WTC11 (cell line): ENCODE results near the gene SST. TPM values are rescaled to one million over a fixed set of nuclear protein-coding genes. Genes with fewer than 3 reads are reported as not detected.

Experiments used
- ATAC-seq: fragments of 200-7000 bp; cut with Tn5 transposase; 2 replicates; pipeline ENCODE4 v1.10.0; 2021; ENCODE audit warnings: mild to moderate bottlenecking, moderate library complexity
- CTCF ChIA-PET: fragments of 300-600 bp; sonication (Branson Sonifier 250); formaldehyde crosslinking; loops from one replicate; lab custom pipeline; 2021; ENCODE audit warnings: antibody characterized with exemption; lab: Charles Lee
- POLR2A ChIA-PET: fragments of 350-600 bp; sonication (Branson Sonifier 250); formaldehyde crosslinking; loops from one replicate; lab custom pipeline; 2021; ENCODE audit warnings: antibody characterized with exemption; lab: Charles Lee
- DNase-seq: peaks from one replicate; pipeline ENCODE4 v3.0.0; 2021; ENCODE audit warnings: low spot score
- H3K27ac Mint-ChIP-seq: 2 replicates; pipeline ENCODE4 v1.8.0; 2021; ENCODE audit warnings: mixed read lengths
- H3K27me3 Mint-ChIP-seq: 2 replicates; pipeline ENCODE4 v1.8.0; 2021; ENCODE audit warnings: low read depth, mild to moderate bottlenecking, moderate library complexity, mixed read lengths
- H3K36me3 Mint-ChIP-seq: 2 replicates; pipeline ENCODE4 v1.8.0; 2021; ENCODE audit warnings: mixed read lengths
- H3K4me1 Mint-ChIP-seq: 2 replicates; pipeline ENCODE4 v1.8.0; 2022; ENCODE audit warnings: mixed read lengths
- H3K4me3 Mint-ChIP-seq: 2 replicates; pipeline ENCODE4 v1.8.0; 2021; ENCODE audit warnings: mild to moderate bottlenecking, moderate library complexity, mixed read lengths
- H3K9me3 Mint-ChIP-seq: 2 replicates; pipeline ENCODE4 v1.8.0; 2021; ENCODE audit warnings: mixed read lengths
- CREM ChIP-seq: sonication (generic); formaldehyde crosslinking; IDR thresholded peaks from 2 replicates; pipeline ENCODE4 v1.8.1; 2022; ENCODE audit warnings: mild to moderate bottlenecking, missing genetic modification reagents, moderate library complexity
- E2F1 ChIP-seq: sonication (generic); formaldehyde crosslinking; IDR thresholded peaks from 2 replicates; pipeline ENCODE4 v1.8.0; 2022; ENCODE audit warnings: mild to moderate bottlenecking, missing genetic modification reagents
- FOXJ3 ChIP-seq: sonication (generic); formaldehyde crosslinking; IDR thresholded peaks from 2 replicates; pipeline ENCODE4 v1.9.0; 2021; ENCODE audit warnings: missing genetic modification reagents, mild to moderate bottlenecking, borderline replicate concordance
- GRHL2 ChIP-seq: fragments of 250-450 bp; sonication (Bioruptor Pico); IDR thresholded peaks from 2 replicates; pipeline ENCODE4 v1.8.0; 2022; ENCODE audit warnings: mild to moderate bottlenecking, moderate library complexity; ENCODE audit not compliant: insufficient replicate concordance, severe bottlenecking
- IRF2 ChIP-seq: sonication (generic); formaldehyde crosslinking; IDR thresholded peaks from 2 replicates; pipeline ENCODE4 v1.8.0; 2022; ENCODE audit warnings: low read depth, missing genetic modification reagents, borderline replicate concordance
- JUN ChIP-seq: sonication (generic); formaldehyde crosslinking; IDR thresholded peaks from 2 replicates; pipeline ENCODE4 v1.8.0; 2023; ENCODE audit warnings: mild to moderate bottlenecking, missing genetic modification reagents
- OVOL2 ChIP-seq: fragments of 250-450 bp; sonication (Bioruptor Pico); IDR thresholded peaks from 2 replicates; pipeline ENCODE4 v1.9.0; 2021; ENCODE audit warnings: mild to moderate bottlenecking, borderline replicate concordance
- STAT6 ChIP-seq: sonication (generic); formaldehyde crosslinking; conservative IDR thresholded peaks from 2 replicates; pipeline ENCODE4 v1.8.1; 2023; ENCODE audit warnings: mild to moderate bottlenecking, low read depth, missing genetic modification reagents, moderate library complexity
- ZNF138 ChIP-seq: sonication (generic); formaldehyde crosslinking; conservative IDR thresholded peaks from 2 replicates; pipeline ENCODE4 v1.8.1; 2022; ENCODE audit warnings: mild to moderate bottlenecking, moderate library complexity, missing genetic modification reagents
- ZNF396 ChIP-seq: fragments of 250-450 bp; sonication (Bioruptor Pico); IDR thresholded peaks from 2 replicates; pipeline ENCODE4 v1.8.0; 2021; ENCODE audit warnings: mild to moderate bottlenecking, moderate library complexity, borderline replicate concordance
- ZSCAN18 ChIP-seq: fragments of 250-450 bp; sonication (Bioruptor Pico); IDR thresholded peaks from 2 replicates; pipeline ENCODE4 v2.1.2; 2022; ENCODE audit warnings: mild to moderate bottlenecking, moderate library complexity
- total RNA-seq: library from RNA; stranded (reverse); gene quantifications from 3 replicates; pipeline ENCODE4 v1.2.3, GENCODE V29; 2021
- TF ChIP-seq, protein P1 (sequence below): fragments of 250-450 bp; sonication (Bioruptor Pico); IDR thresholded peaks from 2 replicates; pipeline ENCODE4 v1.9.0; 2021; ENCODE audit warnings: mild to moderate bottlenecking
- TF ChIP-seq, protein P2 (sequence below): sonication (generic); formaldehyde crosslinking; IDR thresholded peaks from 2 replicates; pipeline ENCODE4 v1.8.1; 2022; ENCODE audit warnings: mild to moderate bottlenecking, missing genetic modification reagents, moderate library complexity, borderline replicate concordance
- TF ChIP-seq, protein P3 (sequence below): fragments of 250-450 bp; sonication (Bioruptor Pico); IDR thresholded peaks from 2 replicates; pipeline ENCODE4 v1.9.0; 2021; ENCODE audit warnings: mild to moderate bottlenecking, borderline replicate concordance
- TF ChIP-seq, protein P4 (sequence below): sonication (generic); formaldehyde crosslinking; IDR thresholded peaks from 2 replicates; pipeline ENCODE4 v1.8.1; 2022; ENCODE audit warnings: low read depth, mild to moderate bottlenecking, moderate library complexity, missing genetic modification reagents, borderline replicate concordance
- TF ChIP-seq, protein P5 (sequence below): fragments of 250-450 bp; sonication (Bioruptor Pico); IDR thresholded peaks from 2 replicates; pipeline ENCODE4 v1.9.0; 2021; ENCODE audit warnings: moderate library complexity, mild to moderate bottlenecking, inconsistent platforms, borderline replicate concordance

SST gene
- total RNA-seq, 1 experiment from 2014 or later = 0.70 TPM

DNA sequence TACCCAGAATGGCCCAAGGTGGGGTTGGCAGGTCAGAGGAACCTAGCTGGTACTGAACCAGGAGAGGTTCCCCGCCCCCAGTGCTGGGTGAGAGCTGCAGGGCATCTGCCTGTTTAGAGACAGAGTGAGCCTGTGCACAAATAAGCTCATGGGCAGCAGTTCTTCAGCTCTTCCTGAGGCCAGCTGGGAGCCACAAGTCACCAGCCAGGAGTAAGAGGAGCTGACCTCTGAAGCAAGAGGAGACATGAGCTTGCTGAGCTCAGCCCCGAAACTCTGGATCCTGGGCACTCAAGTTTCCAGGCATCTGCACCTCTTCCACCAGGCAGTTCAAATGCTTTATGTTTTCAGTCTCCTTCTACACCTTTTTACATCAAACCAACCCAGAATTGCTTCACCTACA lies 30.1 kb upstream of the SST start:
- H3K36me3 Mint-ChIP-seq = no peaks in the 10 kb centered on the region
- no peak for TF ChIP-seq OVOL2 (CRISPR knock-in tag)
- TF ChIP-seq GRHL2 (CRISPR knock-in tag) = no peak
- TF ChIP-seq STAT6 = no peak
- no peak for TF ChIP-seq ZNF138 (CRISPR knock-in tag)
- TF ChIP-seq, protein P1, sequence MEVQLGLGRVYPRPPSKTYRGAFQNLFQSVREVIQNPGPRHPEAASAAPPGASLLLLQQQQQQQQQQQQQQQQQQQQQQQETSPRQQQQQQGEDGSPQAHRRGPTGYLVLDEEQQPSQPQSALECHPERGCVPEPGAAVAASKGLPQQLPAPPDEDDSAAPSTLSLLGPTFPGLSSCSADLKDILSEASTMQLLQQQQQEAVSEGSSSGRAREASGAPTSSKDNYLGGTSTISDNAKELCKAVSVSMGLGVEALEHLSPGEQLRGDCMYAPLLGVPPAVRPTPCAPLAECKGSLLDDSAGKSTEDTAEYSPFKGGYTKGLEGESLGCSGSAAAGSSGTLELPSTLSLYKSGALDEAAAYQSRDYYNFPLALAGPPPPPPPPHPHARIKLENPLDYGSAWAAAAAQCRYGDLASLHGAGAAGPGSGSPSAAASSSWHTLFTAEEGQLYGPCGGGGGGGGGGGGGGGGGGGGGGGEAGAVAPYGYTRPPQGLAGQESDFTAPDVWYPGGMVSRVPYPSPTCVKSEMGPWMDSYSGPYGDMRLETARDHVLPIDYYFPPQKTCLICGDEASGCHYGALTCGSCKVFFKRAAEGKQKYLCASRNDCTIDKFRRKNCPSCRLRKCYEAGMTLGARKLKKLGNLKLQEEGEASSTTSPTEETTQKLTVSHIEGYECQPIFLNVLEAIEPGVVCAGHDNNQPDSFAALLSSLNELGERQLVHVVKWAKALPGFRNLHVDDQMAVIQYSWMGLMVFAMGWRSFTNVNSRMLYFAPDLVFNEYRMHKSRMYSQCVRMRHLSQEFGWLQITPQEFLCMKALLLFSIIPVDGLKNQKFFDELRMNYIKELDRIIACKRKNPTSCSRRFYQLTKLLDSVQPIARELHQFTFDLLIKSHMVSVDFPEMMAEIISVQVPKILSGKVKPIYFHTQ (CRISPR knock-in tag) = no peak
- TF ChIP-seq CREM (CRISPR knock-in tag) = no peak
- TF ChIP-seq FOXJ3 (CRISPR knock-in tag) = no peak
- no peak for TF ChIP-seq ZNF396 (CRISPR knock-in tag)
- no peak for TF ChIP-seq JUN
- TF ChIP-seq, protein P2, sequence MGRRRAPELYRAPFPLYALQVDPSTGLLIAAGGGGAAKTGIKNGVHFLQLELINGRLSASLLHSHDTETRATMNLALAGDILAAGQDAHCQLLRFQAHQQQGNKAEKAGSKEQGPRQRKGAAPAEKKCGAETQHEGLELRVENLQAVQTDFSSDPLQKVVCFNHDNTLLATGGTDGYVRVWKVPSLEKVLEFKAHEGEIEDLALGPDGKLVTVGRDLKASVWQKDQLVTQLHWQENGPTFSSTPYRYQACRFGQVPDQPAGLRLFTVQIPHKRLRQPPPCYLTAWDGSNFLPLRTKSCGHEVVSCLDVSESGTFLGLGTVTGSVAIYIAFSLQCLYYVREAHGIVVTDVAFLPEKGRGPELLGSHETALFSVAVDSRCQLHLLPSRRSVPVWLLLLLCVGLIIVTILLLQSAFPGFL (CRISPR knock-in tag) = no peak
- TF ChIP-seq, all 79 proteins: peak for 0
- Mint-ChIP-seq H3K27ac (no peak overlapping the region), H3K4me1 (no peaks in the 10 kb centered on the region), H3K9me3 (no peaks in the 10 kb centered on the region), H3K4me3 (no peak overlapping the region), H3K27me3 (peaks cover 3% of the 10 kb centered on the region; the same call in 1 of the 2 replicates)
- no peak for DNase-seq
- ATAC-seq = no peak
- POLR2A ChIA-PET = no interaction called here
- CTCF ChIA-PET = interaction anchor here (1.2 to 1.4 kb wide), 2 partner anchors 9 to 21 kb away, joined by 6 to 7 read pairs; no protein-coding TSS in a partner anchor

GRCh38 chr3:187698499-187699399 lies 28.6 kb upstream of the SST start:
- ChIA-PET CTCF (no interaction called here), POLR2A (interaction anchor here (0.6 kb wide), 1 partner anchor 857 kb away, joined by 3 read pairs; no protein-coding TSS in a partner anchor)
- Mint-ChIP-seq H3K27me3 (peaks cover 8% of the 10 kb centered on the region; the same call in 1 of the 2 replicates), H3K4me1 (no peaks in the 10 kb centered on the region), H3K27ac (no peak overlapping the region), H3K9me3 (peaks cover 4% of the 10 kb centered on the region; the same call in 1 of the 2 replicates), H3K4me3 (no peak overlapping the region), H3K36me3 (no peaks in the 10 kb centered on the region)
- DNase-seq = no peak
- no peak for ATAC-seq
- TF ChIP-seq, protein P3, sequence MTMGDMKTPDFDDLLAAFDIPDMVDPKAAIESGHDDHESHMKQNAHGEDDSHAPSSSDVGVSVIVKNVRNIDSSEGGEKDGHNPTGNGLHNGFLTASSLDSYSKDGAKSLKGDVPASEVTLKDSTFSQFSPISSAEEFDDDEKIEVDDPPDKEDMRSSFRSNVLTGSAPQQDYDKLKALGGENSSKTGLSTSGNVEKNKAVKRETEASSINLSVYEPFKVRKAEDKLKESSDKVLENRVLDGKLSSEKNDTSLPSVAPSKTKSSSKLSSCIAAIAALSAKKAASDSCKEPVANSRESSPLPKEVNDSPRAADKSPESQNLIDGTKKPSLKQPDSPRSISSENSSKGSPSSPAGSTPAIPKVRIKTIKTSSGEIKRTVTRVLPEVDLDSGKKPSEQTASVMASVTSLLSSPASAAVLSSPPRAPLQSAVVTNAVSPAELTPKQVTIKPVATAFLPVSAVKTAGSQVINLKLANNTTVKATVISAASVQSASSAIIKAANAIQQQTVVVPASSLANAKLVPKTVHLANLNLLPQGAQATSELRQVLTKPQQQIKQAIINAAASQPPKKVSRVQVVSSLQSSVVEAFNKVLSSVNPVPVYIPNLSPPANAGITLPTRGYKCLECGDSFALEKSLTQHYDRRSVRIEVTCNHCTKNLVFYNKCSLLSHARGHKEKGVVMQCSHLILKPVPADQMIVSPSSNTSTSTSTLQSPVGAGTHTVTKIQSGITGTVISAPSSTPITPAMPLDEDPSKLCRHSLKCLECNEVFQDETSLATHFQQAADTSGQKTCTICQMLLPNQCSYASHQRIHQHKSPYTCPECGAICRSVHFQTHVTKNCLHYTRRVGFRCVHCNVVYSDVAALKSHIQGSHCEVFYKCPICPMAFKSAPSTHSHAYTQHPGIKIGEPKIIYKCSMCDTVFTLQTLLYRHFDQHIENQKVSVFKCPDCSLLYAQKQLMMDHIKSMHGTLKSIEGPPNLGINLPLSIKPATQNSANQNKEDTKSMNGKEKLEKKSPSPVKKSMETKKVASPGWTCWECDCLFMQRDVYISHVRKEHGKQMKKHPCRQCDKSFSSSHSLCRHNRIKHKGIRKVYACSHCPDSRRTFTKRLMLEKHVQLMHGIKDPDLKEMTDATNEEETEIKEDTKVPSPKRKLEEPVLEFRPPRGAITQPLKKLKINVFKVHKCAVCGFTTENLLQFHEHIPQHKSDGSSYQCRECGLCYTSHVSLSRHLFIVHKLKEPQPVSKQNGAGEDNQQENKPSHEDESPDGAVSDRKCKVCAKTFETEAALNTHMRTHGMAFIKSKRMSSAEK = no peak
- TF ChIP-seq ZSCAN18 (CRISPR knock-in tag) (no peak), IRF2 (CRISPR knock-in tag) (no peak), E2F1 (CRISPR knock-in tag) (no peak)
- TF ChIP-seq, protein P4, sequence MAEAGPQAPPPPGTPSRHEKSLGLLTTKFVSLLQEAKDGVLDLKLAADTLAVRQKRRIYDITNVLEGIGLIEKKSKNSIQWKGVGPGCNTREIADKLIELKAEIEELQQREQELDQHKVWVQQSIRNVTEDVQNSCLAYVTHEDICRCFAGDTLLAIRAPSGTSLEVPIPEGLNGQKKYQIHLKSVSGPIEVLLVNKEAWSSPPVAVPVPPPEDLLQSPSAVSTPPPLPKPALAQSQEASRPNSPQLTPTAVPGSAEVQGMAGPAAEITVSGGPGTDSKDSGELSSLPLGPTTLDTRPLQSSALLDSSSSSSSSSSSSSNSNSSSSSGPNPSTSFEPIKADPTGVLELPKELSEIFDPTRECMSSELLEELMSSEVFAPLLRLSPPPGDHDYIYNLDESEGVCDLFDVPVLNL (CRISPR knock-in tag) = no peak
- TF ChIP-seq, protein P5, sequence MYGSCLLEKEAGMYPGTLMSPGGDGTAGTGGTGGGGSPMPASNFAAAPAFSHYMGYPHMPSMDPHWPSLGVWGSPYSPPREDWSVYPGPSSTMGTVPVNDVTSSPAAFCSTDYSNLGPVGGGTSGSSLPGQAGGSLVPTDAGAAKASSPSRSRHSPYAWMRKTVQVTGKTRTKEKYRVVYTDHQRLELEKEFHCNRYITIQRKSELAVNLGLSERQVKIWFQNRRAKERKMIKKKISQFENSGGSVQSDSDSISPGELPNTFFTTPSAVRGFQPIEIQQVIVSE (CRISPR knock-in tag) = no peak
